B cell (primary cell): ENCODE results near the gene HTRA1. TPM values are rescaled to one million over a fixed set of nuclear protein-coding genes. Genes with fewer than 3 reads are reported as not detected.

ENCODE experiments used
- ATAC-seq: fragments of 200-7000 bp; cut with Tn5 transposase; one replicate; pipeline ENCODE4 v1.10.0; 2021; ENCODE audit warnings: low read depth, mild to moderate bottlenecking, moderate number of reproducible peaks, moderate library complexity
- CTCF ChIA-PET: fragments of 350-600 bp; sonication (Branson Sonifier 250); formaldehyde crosslinking; loops from one replicate; lab custom pipeline; 2021; ENCODE audit warnings: antibody characterized with exemption, inconsistent platforms; lab: Charles Lee
- POLR2A ChIA-PET: fragments of 350-600 bp; sonication (Branson Sonifier 250); formaldehyde crosslinking; loops from one replicate; lab custom pipeline; 2021; ENCODE audit warnings: antibody characterized with exemption; lab: Charles Lee
- DNase-seq: peaks from one replicate; pipeline ENCODE4 v3.0.0; 2013
- H2AFZ ChIP-seq: 2 replicates; pipeline ENCODE4 v1.6.1; 2012; ENCODE audit warnings: mild to moderate bottlenecking, low read depth, low read length; ENCODE audit not compliant: insufficient read depth, poor library complexity, severe bottlenecking
- H3K27ac ChIP-seq, 2 donors: 1 replicate in 1 of 2; 2 replicates in 1 of 2; pipeline ENCODE4 v1.5.1; 2012 to 2013; ENCODE audit warnings: low read length in 2 of 2, mild to moderate bottlenecking in 2 of 2, moderate library complexity in 1 of 2
- H3K27me3 ChIP-seq, 4 experiments: fragments of 200-600 bp in 1 of 4; sonication (generic) in 1 of 4; replicated peaks in 1 of 4; 1 replicate in 2 of 4; 2 replicates in 2 of 4; pipeline versions ENCODE4 v1.6.1 to v1.7.0; 2013 to 2016; ENCODE audit warnings: low read length in 3 of 4, mild to moderate bottlenecking in 2 of 4, mixed read lengths in 1 of 4, moderate library complexity in 1 of 4; ENCODE audit not compliant: insufficient read depth in 4 of 4, control insufficient read depth in 3 of 4; ENCODE audit errors: control extremely low read depth in 1 of 4
- H3K36me3 ChIP-seq, 2 experiments: replicated peaks in 1 of 2; 1 replicate in 1 of 2; 2 replicates in 1 of 2; pipeline versions ENCODE4 v1.6.1 to v1.7.1; 2013; ENCODE audit warnings: low read length in 1 of 2; ENCODE audit not compliant: insufficient read depth in 2 of 2, control insufficient read depth in 1 of 2; ENCODE audit errors: control extremely low read depth in 1 of 2, extremely low read depth in 1 of 2
- H3K4me1 ChIP-seq, 2 donors: fragments of 200-600 bp in 1 of 2; sonication (generic) in 1 of 2; 1 replicate in 1 of 2; 2 replicates in 1 of 2; pipeline versions ENCODE4 v1.5.1 to v1.6.1; 2013 to 2017; ENCODE audit warnings: low read length in 2 of 2; ENCODE audit not compliant: control insufficient read depth in 2 of 2, insufficient read depth in 2 of 2
- H3K4me2 ChIP-seq: replicated peaks from 2 replicates; pipeline ENCODE3; 2012; ENCODE audit warnings: mild to moderate bottlenecking, low read depth, low read length; ENCODE audit not compliant: poor library complexity, severe bottlenecking
- H3K4me3 ChIP-seq, 5 experiments: fragments of 200-600 bp in 1 of 5; sonication (generic) in 1 of 5; 1 replicate in 3 of 5; 2 replicates in 2 of 5; pipeline versions ENCODE4 v1.5.1 to v1.7.0; 2011 to 2016; ENCODE audit warnings: low read length in 4 of 5, mild to moderate bottlenecking in 4 of 5, low read depth in 2 of 5, control low read depth in 1 of 5, moderate library complexity in 1 of 5; ENCODE audit not compliant: insufficient read depth in 1 of 5; ENCODE audit errors: control extremely low read depth in 1 of 5, extremely low read depth in 1 of 5
- H3K79me2 ChIP-seq: fragments of 200-600 bp; sonication (generic); one replicate; pipeline ENCODE4 v1.6.0; 2016; ENCODE audit warnings: low read length; ENCODE audit not compliant: control insufficient read depth, insufficient read depth
- H3K9ac ChIP-seq: fragments of 200-600 bp; sonication (generic); 2 replicates; pipeline ENCODE4 v1.6.1; 2017; ENCODE audit warnings: mild to moderate bottlenecking, low read length, moderate library complexity
- H3K9me3 ChIP-seq, 3 donors: one replicate each; pipeline versions ENCODE4 v1.6.1 to v1.7.1; 2013; ENCODE audit warnings: low read length in 2 of 3; ENCODE audit not compliant: control insufficient read depth in 2 of 3, insufficient read depth in 1 of 3; ENCODE audit errors: control extremely low read depth in 1 of 3
- H4K20me1 ChIP-seq: 2 replicates; pipeline ENCODE4 v1.6.0; 2012; ENCODE audit warnings: mild to moderate bottlenecking, low read length; ENCODE audit not compliant: insufficient read depth, control insufficient read depth, poor library complexity, severe bottlenecking
- H3K27ac Mint-ChIP-seq: one replicate; pipeline ENCODE4 v1.8.0; 2021; ENCODE audit warnings: mixed read lengths
- H3K27me3 Mint-ChIP-seq: one replicate; pipeline ENCODE4 v1.8.0; 2021; ENCODE audit warnings: mixed read lengths
- H3K4me1 Mint-ChIP-seq: one replicate; pipeline ENCODE4 v1.8.0; 2021; ENCODE audit warnings: mixed read lengths
- H3K4me3 Mint-ChIP-seq: one replicate; pipeline ENCODE4 v1.8.0; 2021; ENCODE audit warnings: mixed read lengths
- H3K9me3 Mint-ChIP-seq: one replicate; pipeline ENCODE4 v1.8.0; 2022; ENCODE audit warnings: mixed read lengths; ENCODE audit not compliant: insufficient read depth
- EZH2 ChIP-seq: IDR thresholded peaks from 2 replicates; pipeline ENCODE4 v1.6.1; 2012; ENCODE audit warnings: borderline replicate concordance, low read depth, mild to moderate bottlenecking, moderate library complexity, low read length; ENCODE audit not compliant: insufficient read depth, poor library complexity, severe bottlenecking
- WGBS: methylation state at CpG from one replicate; pipeline ENCODE4 v1.1.5; 2013; ENCODE audit warnings: missing lambda C conversion rate; ENCODE audit not compliant: insufficient coverage; 5-methylcytosine and 5-hydroxymethylcytosine counted together
- intact Hi-C: fragments of 100-400 bp; cut with micrococcal nuclease; formaldehyde crosslinking; loops from one replicate; pipeline ENCODE4 v1.10.0; 2022
- polyA plus RNA-seq: library from polyadenylated mRNA; depleted of rRNA; stranded (reverse); fragments of >200 nt; gene quantifications from 2 replicates; pipeline ENCODE4 v1.2.3, GENCODE V29; 2012
- total RNA-seq, 2 donors: library from RNA; stranded (reverse); fragments of 120-200 nt in 1 of 2; gene quantifications; 1 replicate in 1 of 2; 2 replicates in 1 of 2; pipeline versions ENCODE4 v1.2.3 to v1.2.4, GENCODE V29; 2013 to 2022
- TF ChIP-seq, protein P1 (sequence below): fragments of 200-600 bp; IDR thresholded peaks from one replicate; pipeline ENCODE4 v1.8.0; 2022; ENCODE audit warnings: antibody characterized with exemption, mild to moderate bottlenecking

HTRA1 gene
- total and polyA plus RNA-seq, 2 donors (not counting 1 experiment from before 2014, with no cell fraction given), result not detected

DNA sequence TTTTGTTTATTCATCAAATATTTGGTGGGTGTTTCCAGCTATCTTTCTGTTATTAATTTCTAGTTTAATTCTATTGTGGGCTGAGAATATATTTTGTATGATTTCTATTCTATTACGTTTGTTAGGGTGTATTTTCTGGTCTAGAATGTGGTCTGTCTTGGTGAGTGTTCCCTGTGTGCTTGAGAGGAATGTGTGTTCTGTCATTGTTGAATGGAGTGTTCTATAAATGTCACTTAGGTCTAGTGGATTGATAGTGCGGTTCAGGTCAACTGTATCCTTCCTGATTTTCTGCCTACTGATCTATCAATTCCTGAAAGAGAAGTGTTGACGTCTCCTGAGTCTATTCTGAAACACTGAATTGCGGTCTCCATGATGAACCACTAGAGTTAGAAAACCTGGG lies 8.5 kb downstream of the HTRA1 start:
- CTCF ChIA-PET, result no interaction called here
- peaks cover 36% of the 10 kb centered on the region for H3K27me3 Mint-ChIP-seq

DNA sequence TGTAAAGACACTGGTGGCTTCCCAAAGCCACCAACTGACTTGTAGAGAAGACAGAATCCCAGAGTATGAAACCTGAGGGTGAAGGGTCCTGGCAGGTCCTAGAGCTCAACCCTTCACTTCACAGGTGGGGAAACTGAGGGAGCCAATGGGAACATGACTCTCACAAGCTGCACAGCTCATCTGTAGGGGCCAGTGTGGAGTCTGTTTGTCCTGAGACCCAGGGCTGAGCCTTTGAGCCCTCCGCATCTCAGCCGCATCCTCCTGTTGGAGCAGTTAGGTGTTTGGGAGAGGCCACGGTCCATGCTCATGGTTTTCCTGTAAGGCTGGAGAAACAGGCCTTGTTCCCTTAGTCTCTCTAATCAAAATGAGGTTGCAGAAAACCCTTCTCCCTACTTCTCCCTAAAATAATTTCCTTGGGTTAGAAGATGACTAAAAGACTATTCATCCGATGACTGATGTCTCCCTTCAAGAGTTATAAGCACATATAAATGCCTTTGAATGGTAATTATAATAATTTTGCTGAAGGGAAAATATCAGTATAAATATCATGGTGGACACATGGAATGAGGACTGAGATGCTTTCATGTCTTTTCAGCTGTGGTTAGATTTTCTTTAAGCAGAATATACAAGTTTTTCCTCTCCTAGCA lies 10.3 kb downstream of the HTRA1 start:
- H3K4me2 ChIP-seq, result no peak overlapping the region
- peaks cover 5% of the 10 kb centered on the region for H3K4me1 Mint-ChIP-seq
- no peak overlapping the region for H3K27ac ChIP-seq
- no peaks in the 10 kb centered on the region for H4K20me1 ChIP-seq
- H3K36me3 ChIP-seq, result no peaks in the 10 kb centered on the region
- no peak for TF ChIP-seq EZH2
- TF ChIP-seq, protein P1, sequence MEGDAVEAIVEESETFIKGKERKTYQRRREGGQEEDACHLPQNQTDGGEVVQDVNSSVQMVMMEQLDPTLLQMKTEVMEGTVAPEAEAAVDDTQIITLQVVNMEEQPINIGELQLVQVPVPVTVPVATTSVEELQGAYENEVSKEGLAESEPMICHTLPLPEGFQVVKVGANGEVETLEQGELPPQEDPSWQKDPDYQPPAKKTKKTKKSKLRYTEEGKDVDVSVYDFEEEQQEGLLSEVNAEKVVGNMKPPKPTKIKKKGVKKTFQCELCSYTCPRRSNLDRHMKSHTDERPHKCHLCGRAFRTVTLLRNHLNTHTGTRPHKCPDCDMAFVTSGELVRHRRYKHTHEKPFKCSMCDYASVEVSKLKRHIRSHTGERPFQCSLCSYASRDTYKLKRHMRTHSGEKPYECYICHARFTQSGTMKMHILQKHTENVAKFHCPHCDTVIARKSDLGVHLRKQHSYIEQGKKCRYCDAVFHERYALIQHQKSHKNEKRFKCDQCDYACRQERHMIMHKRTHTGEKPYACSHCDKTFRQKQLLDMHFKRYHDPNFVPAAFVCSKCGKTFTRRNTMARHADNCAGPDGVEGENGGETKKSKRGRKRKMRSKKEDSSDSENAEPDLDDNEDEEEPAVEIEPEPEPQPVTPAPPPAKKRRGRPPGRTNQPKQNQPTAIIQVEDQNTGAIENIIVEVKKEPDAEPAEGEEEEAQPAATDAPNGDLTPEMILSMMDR, result no peak
- H3K27me3 Mint-ChIP-seq, result peaks cover 33% of the 10 kb centered on the region
- no peak for ATAC-seq
- no peaks in the 10 kb centered on the region for H3K79me2 ChIP-seq
- H3K9me3 ChIP-seq, result no peaks in the 10 kb centered on the region
- 100% methylated on average over 2 of the region's 4 CpGs for WGBS
- ChIA-PET CTCF (no interaction called here), POLR2A (no interaction called here)
- H2AFZ ChIP-seq, result no peak overlapping the region
- no peaks in the 10 kb centered on the region for H3K4me1 ChIP-seq
- no peak for DNase-seq
- H3K27ac Mint-ChIP-seq, result no peak overlapping the region
- no peaks in the 10 kb centered on the region for H3K9me3 Mint-ChIP-seq
- no peak overlapping the region for H3K4me3 ChIP-seq
- no peak overlapping the region for H3K4me3 Mint-ChIP-seq
- no peak overlapping the region for H3K9ac ChIP-seq
- intact Hi-C loops, result no loop called here
- H3K27me3 ChIP-seq, result peaks cover 0 to 13% (median 1%) of the 10 kb centered on the region in 4 experiments

More for the DNA sequence above, 8.5 kb downstream of the HTRA1 start:
- Histone ChIP-seq H4K20me1 (no peaks in the 10 kb centered on the region), H3K4me2 (no peak overlapping the region), H3K27me3 (peaks cover 0 to 10% (median 1%) of the 10 kb centered on the region in 4 experiments), H3K4me3 (no peak overlapping the region), H3K9ac (no peak overlapping the region), H3K9me3 (no peaks in the 10 kb centered on the region), H3K36me3 (no peaks in the 10 kb centered on the region), H3K27ac (no peak overlapping the region), H3K79me2 (no peaks in the 10 kb centered on the region), H3K4me1 (no peaks in the 10 kb centered on the region), H2AFZ (no peak overlapping the region)
- TF ChIP-seq, protein P1, result no peak
- TF ChIP-seq EZH2, result no peak
- WGBS, result 83% methylated on average over 4 of the region's 4 CpGs
- DNase-seq, result no peak
- ATAC-seq, result no peak
- no peak overlapping the region for H3K27ac Mint-ChIP-seq
- H3K4me1 Mint-ChIP-seq, result peaks cover 5% of the 10 kb centered on the region
- POLR2A ChIA-PET, result no interaction called here
- intact Hi-C loops, result no loop called here
- no peak overlapping the region for H3K4me3 Mint-ChIP-seq
- H3K9me3 Mint-ChIP-seq, result no peaks in the 10 kb centered on the region
